Fibroblast of villous mesenchyme (primary cell): ENCODE measurements around the gene PPP4R3A. TPM values are rescaled to one million over a fixed set of nuclear protein-coding genes. Genes with fewer than 3 reads are reported as not detected.

Experiments
- DNase-seq: peaks from one replicate; pipeline ENCODE4 v3.0.0-alpha.2; 2010; ENCODE audit warnings: low read depth
- H3K4me3 ChIP-seq: 2 replicates; pipeline ENCODE4 v1.5.1; 2011; ENCODE audit warnings: low read depth, mild to moderate bottlenecking, low read length
- CTCF ChIP-seq: IDR thresholded peaks from 2 replicates; pipeline ENCODE4 v1.5.1; 2012; ENCODE audit warnings: low read depth, mild to moderate bottlenecking, low read length; ENCODE audit not compliant: insufficient read depth
- total RNA-seq: library from RNA; depleted of rRNA; stranded (reverse); fragments of >200 nt; gene quantifications from 2 replicates; pipeline ENCODE4 v1.2.3, GENCODE V29; 2012

PPP4R3A gene
- total RNA-seq, 1 donor, result 65.2 TPM

GRCh38 chr14:91516663-91517388 is 6.7 kb upstream of the PPP4R3A start:
- DNase-seq, result no peak
- H3K4me3 ChIP-seq, result no peak overlapping the region
- no peak for TF ChIP-seq CTCF

- DNase-seq, result no peak
- no peak overlapping the region for H3K4me3 ChIP-seq
- TF ChIP-seq CTCF, result no peak
Observed at GRCh38 chr14:91515979-91516378, 5.9 kb upstream of the PPP4R3A start.

- no peak for TF ChIP-seq CTCF
- H3K4me3 ChIP-seq, result peak overlapping the region; percentile 95
- no peak for DNase-seq
Observed at GRCh38 chr14:91511043-91511383, 903 bp upstream of the PPP4R3A start.

GRCh38 chr14:91509878-91510170 is 286 bp downstream of the PPP4R3A start:
- DNase-seq, result no peak
- peak overlapping the region; percentile 95 for H3K4me3 ChIP-seq
- TF ChIP-seq CTCF, result no peak

- peak overlapping the region; percentile 95 for H3K4me3 ChIP-seq
- no peak for DNase-seq
- no peak for TF ChIP-seq CTCF
Observed at GRCh38 chr14:91509083-91509877, 830 bp downstream of the PPP4R3A start.

- no peak for DNase-seq
- no peak for TF ChIP-seq CTCF
- H3K4me3 ChIP-seq, result peak overlapping the region; percentile 95
Observed at GRCh38 chr14:91508105-91508504, 2.0 kb downstream of the PPP4R3A start.
